ENCODE results near the gene ZC3H12A. TPM values are rescaled to one million over a fixed set of nuclear protein-coding genes. Genes with fewer than 3 reads are reported as not detected.

The ZC3H12A gene
- 6.7 TPM for polyA plus RNA-seq (2013, experiment 1 of 2; ENCODE audit: insufficient read length)
- polyA plus RNA-seq (2013, experiment 2 of 2; ENCODE audit: insufficient read length): 5.4 TPM

DNA sequence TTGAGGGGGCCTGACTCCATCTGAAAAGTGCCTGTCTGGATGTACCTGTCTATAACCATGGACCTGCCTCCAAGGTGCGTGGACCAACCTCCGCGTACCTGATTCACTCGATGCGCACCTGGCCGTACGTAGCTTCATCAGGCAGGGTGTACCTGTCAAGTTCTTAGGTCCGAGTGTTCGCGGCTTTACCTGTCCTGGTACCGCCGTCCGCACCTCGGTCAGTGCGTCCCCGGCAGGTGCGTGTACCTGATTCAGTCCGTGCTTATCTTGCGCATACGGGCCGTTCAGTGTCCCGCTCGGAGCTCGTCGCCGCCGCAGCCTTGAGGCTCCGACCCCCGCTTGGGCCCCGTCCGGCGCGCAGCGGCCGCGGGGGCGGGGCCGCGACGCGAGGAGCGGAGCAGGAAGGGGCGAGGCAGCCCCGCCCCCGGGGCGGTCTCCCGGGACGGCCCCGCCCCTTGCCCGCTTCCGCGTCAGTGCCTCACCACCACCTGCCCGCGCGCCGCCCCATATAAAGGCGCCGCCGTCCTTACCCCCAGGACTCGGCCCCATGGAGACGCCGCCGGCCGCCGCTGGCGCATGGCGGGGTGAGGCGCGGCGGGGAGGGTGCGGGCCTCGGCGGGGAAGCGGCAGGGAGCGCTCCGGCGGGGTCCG lies at the start of gene ZC3H12A:
Gene ZC3H12A, plus strand, starts transcription at position 535 of the 651 bp plus-strand sequence. CDS start 917 bp downstream, outside the sequence.
- DNase-seq: peak; percentile 89

DNA sequence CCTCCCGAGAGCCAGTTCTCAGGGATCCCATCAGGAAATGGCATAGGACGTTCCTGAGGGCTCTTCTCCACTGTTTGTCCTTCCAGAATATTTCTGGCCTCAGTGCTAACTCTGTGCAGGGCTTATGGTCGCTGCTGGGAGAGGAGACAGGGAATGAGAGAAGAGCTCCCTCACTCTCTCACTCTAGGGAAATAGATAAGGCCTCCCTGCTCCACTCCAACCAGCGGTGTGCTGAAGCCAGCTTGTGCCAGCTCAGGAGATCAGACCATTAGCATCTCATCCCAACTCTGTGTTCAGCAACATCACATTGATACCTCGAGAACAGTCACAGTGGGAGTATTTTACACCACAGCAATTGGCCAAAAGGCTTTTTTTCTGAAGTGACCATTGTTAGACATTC lies 49.2 kb upstream of the ZC3H12A start:
- no peak for DNase-seq

DNA sequence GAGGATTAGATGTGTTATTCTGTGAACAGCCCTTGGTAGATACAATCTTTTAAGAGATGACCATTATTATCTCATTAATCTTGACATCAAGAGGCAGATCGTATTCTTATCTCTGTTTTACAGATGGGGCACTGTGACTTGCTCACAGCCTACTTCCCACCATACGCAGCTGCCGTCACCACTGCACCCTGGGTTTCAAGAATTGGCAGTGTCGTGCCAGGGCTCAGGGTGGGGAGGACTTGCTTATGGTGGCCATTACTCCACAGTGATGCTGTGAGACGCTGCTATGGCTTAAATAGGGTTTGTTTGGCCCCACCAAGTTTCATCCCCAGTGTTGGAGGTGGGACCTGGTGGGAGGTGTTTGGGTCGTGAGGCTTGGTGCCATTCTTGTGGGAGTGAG lies 45.4 kb upstream of the ZC3H12A start:
- DNase-seq: no peak

DNA sequence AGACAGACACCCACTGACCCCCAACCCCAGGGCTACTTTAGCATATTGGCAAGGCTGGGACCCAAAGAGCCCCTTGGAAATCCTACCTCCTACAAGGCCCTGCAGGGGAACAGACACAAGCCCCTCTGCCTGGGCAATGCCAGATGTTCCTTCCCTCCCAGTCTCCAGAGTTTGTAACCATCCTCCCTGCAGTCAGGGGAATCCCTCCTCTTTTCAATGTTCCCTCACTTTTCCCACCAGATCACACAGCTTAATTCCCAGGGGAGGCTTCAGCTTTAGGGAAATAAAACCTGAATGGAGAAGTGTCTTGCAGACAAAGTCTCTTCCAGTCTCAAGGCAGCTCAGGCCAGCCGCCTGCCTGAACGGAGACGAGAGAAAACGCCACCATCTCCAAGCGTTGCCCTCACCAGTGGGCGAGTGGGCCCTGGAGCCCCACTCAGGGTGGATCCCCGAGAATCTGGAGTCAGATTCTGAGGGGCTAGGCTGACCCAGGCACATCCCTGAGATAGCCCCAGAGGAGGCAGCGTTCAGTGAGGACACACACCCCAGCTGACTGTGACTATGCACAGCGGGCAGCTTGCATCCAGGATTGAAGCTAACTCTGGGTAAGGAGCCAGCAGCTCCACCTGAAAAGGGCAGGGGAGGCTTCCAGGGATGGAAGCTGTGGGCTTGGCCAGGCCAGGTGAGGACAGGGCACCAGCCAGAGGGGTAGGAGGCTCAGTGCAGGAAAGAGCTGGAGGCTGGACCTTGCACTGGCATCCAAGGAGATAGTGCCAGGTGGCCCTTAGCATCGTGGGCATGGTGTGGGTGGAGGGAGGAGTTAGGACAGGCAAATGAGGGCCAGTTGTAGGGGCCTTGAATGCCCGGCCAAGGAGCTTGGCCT lies 44.0 kb upstream of the ZC3H12A start:
- DNase-seq: no peak

DNA sequence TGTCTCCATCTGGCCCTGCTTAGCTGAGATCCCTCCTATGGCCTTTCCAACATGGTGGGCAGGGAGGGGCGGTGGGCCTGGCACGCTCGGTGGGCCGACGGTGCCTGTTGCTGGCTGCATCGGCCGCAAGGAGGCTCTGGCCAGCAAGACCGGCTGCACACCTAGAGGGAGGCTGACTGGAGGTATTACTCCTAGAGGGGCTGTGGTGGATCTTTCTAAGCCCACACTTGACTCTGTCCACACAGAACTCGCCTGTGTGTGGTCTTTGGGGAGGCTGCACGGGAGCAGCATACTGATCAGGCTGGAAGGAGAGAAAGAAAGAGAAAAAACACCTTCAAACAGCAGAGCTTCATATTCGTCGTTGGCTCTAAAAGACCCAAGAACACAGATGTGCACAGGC lies 41.7 kb upstream of the ZC3H12A start:
- no peak for DNase-seq

DNA sequence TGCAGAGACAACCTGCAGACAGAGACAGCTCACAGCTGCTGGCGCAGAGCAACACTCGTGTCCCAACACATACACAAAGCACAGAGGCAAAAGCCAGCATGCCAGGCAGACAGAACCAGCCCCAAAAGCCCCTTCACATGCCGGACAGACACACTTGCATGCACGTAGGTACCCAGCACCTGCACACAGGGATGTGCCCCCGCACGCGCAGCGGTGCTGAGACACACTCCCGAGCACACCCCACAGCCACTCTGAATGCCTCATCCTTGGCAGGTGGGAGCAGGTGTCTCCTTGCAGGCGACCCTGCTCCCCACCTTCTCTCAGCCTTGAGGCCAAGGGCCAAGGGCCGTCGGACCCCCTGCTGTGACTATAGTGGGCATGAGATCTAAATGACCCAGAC lies 41.2 kb upstream of the ZC3H12A start:
- no peak for DNase-seq

DNA sequence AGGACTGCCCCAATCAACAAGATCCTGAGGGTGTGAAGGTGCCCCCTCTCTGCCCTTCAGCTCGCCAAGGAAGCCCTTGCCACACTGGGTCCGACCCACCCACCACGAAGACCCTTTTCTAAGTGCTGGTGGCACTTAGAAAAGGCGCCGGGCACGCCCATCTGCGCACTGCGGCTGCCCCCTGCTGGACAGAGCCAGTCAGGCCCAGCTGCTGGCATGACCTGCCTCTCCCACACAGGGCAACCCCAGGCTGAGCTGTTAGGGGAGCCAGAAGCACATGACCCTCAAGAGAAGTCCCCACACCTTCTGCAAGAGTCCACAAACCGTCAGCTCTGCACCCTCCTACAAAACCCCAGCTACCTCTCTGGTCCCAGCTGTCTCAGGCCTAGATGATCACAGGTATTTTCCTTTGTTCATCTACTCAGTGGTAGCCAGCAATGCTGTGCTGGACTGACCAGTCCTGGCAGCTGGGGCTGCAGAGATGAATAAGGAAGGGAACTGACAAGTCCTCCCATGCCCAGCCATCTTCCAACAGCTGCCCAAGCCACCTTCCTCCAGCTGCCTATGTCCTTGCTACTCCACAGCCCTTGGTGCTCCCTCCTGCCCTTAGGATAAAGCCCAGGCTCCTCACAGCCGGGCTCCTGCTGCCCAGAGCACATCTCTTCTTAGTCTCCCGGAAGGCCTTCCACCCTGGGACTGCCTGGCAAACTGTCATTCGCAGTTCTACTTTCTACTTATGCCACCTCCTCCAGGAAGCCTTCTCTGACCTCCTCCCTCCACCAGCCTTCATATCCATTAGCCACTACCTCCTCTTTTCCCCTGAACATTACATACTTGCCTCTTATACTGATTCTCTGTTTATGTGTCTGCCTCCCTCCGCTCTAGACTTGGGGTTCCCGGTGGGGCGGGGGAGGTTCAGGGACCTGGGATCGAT lies 39.8 kb upstream of the ZC3H12A start:
- peak; percentile 38 for DNase-seq

DNA sequence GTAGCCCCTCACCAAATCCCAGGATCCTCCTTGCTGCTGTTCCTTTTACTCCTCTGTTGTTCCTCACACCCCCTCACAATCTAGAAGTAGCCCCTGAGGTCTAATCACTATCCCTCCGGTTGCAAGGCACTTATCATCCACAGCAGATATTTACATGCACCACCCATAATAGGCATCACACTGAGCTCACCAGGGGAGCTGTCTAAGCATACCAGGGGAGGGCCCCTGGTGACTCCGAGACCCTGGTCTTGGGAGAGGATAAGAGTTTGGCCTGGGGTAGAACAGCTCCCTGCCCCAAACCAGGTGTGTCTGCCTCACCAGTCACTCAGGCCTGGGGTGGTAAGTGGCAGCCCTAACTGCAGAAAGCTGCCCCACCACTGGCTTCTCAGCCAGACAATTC lies 37.3 kb upstream of the ZC3H12A start:
- no peak for DNase-seq

DNA sequence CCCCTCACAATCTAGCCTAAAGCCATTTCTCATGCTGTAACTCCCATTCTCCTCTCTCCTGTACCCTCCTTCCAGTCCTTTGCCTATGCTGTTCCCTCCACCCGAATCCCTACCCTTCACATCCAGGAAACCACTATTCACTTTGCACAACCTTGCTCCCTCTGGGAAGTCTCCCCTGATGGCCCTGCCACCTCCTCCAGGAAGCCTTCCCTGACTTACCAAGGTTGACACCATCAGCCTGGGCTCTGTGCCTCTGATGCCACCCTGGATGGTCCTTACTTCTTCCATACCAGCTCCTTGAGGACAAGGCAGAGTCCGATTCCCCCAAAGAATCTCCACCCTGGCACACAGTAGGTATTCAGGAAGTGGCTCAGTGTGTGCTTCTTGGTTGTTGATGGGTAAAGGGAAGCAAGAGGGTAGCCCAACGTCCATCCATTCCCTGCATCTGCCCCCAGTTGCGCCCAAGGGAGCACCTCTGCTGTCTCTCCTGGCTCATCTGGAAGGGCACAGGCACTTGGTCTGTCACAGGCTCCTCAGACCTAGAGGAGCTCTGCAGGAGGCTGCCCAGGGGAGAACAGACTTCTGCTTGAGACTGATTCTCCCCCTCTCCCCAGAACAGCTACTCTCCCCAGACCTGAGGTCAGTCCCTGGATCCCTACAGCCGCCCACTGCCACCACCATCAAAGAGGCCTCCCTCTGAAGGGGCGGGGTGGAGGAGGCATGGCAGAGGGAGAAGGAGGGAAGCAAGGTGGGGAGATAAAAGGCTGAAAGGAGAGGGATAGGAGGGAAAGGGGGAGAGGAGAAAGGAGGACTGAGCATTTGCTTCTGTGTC lies 36.1 kb upstream of the ZC3H12A start:
- DNase-seq: no peak

DNA sequence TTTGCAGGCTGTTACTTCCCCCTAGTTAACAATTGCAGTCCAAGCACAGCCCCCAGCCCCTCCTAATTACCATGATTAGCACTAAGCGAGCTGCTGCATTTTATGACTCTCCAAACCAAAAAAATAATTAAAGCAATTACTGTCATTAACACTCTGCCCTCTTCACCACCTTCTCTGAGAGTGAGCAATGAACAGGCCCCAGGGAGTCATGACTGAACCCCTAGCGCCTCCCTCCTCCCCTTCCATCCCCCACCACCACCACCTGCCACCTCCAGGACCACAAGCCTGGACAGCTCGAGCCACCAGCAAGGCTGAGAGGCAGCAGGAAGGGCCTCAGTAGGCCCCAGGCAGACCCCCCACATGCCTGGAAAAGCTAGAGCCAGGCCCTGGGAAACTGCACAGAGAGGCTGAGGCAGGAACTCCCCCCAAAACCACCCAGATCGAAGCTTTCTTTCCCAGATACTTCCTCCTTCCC lies 35.5 kb upstream of the ZC3H12A start:
- no peak for DNase-seq

DNA sequence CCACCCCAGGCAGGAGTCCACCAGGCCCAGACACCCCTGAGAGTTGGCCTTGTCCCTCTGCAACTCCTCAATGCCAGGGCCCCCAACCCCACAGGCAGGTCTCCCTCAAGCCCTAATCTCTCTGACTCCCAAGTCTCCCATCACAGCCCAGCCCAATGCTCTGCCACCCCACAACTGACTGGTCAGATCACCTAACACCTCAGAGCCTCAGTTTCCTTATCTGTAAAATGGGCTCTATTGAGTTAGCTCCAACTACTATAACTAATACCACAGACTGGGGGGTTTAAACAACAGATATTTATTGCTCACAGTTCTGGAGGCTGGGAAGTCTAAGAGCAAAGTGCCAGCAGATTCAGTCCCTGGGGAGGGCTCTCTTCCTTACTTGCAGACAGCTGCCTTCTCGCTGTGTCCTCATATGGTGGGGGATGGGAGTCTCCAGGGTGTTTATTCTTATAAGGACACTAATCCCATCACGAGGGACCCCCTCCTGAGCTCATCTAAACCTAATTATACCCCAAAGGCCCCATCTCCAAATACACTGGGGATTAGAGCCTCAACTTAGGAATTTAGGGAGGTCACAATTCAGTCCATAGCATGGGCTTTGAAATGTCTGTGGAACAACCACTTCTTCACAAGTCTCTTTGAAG lies 34.9 kb upstream of the ZC3H12A start:
- no peak for DNase-seq

DNA sequence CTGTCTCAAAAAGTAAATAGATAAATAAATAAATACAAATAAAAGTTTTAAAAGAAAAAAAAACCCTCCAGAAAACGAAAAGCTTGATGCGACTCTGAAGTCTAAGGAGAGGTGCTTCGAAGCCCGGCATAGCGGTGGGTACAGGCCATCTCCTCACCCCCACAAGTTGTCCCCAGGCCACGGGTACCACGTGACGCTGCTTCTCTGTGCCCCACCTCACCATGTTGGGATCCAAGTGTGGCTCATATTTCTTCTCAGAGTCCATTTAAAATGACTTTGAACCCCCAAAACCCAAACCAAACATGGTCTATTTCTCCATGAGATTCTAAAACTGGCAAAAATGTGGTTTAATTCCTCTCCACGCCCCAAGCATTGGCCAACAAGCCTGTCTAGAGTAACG lies 32.9 kb upstream of the ZC3H12A start:
- DNase-seq: no peak

DNA sequence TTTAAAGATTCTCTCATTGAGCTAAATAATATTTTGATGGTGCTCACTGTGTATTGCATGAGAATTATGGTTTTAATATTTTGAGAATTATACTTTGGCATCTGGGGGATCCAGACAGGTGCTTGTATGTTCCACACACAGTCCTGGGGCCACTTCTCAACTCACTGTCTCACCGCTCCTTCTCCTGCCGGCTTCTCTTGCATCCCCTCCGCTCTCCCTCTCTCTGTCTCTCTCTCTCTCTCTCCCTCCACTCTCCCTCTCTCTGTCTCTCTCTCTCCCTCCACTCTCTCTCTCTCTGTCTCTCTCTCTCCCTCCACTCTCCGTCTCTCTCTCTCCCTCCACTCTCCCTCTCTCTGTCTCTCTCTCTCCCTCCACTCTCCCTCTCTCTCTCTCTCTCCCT lies 32.2 kb upstream of the ZC3H12A start:
- no peak for DNase-seq

DNA sequence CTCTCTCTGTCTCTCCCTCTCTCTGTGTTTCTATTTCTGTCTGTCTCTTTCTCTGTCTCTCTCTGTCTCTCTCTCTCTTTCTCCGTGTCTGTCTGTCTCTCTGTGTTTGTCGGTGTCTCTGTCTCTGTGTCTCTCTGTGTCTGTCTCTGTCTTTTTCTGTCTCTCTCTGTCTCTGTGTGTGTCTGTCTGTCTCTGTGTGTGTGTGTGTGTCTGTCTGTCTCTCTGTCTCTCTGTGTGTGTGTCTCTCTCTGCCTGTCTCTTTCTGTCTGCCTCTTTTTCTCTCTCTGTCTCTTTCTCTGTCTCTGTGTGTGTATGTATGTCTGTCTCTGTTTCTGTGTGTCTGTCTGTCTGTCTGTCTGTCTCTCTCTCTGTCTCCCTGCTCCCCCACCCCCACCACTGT lies 31.7 kb upstream of the ZC3H12A start:
- DNase-seq: no peak

DNA sequence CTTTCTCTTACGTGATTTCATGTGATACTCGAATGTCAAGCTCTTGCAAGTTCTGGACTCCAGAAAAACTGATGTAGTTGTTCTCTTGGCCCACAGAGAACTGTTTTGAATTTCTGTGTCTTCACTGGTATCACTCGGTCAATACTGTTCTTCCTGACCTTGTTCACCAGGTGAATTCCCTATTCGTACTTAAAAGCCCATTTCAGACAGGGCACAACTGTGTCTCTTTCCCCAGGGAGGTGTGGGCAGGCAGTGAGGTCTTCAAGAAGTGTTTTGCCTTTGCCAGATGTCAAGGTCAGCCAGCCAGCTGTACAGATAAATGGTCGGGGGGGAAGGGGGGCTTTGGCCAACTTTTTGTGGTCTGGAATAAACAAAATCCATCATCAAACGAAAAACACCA lies 27.5 kb upstream of the ZC3H12A start:
- no peak for DNase-seq

DNA sequence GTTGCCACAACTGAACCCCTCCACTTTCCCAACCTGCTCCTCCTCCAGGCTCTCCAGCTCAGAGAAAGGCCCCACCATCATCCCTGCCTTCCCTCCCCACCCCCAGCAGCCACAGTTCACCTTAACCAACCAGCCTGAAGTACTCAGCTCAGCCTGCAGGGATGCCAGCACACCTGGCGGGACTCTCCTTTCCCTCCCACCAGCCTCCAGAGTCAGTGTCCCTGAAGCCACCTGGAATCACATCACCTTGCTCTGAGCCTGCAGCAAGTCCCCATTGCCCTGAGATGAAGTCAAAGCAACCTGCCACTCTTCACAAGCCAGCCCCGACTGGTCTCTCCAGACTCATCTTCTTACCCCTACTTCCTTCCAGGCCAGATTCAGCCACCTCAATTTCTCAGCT lies 26.2 kb upstream of the ZC3H12A start:
- no peak for DNase-seq

DNA sequence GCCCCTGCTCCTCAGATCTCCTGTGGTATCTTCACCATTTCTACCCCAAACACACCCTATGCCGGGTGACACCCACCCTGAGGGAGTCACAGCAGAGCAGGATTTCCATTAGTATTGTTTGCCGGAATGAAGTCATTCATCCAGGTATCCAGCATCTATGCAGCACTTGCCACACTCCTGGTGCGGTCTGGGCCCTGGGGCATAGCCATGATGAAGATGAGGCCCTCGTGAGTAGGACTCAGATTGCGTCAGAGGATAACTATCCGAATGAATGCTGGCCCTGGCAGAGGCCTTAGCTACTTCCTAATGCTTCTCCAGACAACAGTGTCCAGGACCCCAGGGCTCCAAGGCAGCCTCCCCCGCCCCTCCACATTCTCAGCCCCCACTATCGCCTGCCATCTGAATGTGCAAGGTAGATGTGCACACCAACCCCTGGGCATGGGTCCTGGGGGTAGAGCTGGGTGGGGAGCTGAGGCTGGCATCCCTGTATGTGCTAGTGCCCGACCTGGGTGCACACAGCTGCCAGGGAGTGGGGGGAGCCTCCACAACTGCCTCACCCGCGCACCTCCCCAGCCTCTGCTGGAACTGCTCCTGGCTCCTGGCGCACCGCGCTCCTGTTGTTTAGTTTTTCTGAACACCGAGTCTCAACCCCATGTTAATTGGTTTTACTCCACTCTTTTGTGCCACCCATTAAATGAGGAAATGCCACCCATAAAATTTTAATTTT lies 25.5 kb upstream of the ZC3H12A start:
- DNase-seq: no peak

DNA sequence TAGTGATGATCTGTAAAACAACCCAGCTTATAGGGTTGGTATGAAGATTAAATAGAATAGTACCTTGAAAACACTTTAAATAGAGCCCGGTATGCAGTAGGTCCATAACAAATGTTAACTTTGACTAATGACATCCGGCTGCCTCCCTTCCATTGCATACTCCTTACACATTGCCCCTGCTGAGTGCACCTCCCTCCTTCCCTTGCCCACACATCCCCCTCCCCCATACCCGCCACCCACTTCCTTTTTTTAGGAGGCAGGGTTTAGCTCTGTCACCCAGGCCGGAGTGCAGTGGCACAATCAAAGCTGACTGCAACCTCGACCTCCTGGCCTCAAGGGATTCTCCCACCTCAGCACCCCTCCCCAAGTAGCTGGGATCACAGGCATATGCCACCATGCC lies 24.4 kb upstream of the ZC3H12A start:
- peak; percentile 26 for DNase-seq

DNA sequence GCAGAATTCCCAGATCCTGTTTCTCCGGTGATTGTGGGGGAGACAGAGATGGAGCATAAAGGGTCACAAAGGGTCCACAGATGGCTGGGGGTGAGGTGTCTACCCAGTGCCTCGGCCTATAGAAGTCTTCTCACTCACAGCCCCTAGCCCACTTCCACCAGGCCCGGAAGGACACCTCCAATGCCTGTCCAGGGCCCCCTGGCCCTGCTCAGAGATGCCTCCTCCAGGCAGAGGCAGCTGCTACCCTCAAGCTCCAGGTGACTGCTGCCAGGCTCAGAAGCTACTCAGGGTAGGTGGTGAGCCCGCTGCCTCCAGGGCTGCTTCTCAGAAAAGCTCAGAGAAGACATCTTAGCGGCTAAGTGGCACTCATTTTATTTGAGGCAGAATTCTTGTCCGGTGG lies 22.0 kb upstream of the ZC3H12A start:
- DNase-seq: no peak

DNA sequence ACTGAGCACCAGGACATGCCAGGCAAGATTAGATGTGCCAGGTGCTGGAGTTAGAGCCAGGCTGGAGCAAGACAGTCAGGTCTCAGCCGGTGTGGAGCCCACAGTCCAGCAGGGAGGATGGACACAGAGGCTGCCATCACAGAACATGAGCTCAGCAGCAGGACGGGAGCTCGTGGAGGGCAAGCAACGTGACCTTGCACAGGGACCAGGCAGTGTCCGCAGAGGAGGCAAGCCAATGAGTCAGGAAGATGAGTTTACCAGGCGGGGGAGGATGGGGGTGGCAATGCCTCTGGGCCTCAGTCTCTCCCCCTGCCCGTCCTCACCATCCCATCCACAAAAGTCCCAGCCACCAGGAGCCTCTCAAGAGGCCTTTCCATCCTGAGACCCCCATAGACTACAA lies 20.7 kb upstream of the ZC3H12A start:
- no peak for DNase-seq

DNA sequence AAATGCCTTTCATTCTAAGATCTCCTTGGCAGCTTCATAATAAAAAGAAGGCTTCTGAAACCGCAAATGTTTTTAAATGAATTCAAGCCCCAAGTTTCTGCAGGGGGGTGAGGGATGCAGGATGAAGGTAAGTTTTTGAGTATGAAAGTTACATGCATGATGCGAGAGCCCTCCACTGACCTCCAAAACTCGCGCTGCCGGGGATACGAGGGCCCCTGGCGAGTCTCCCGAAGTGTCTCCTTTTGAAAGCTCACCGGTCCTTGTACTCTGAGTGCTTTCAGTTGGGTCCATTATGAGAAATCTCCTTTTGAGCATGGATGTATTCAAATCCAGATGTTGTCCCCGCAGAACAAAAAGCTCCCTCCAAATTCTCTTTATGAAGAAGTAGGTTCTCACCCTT lies 18.9 kb upstream of the ZC3H12A start:
- no peak for DNase-seq
